Neural progenitor cell (in vitro differentiated cells): ENCODE measurements around the gene HDX. TPM values are rescaled to one million over a fixed set of nuclear protein-coding genes. Genes with fewer than 3 reads are reported as not detected.

Experiments used
- DNase-seq: peaks from one replicate; pipeline ENCODE4 v3.0.0-alpha.2; 2016; ENCODE audit warnings: low spot score
- H2AFZ ChIP-seq: fragments of 200-600 bp; sonication (generic); replicated peaks from 2 replicates; pipeline ENCODE4 v1.6.1; 2016; ENCODE audit warnings: antibody characterized with exemption
- H3F3A ChIP-seq: fragments of 200-600 bp; sonication (generic); 2 replicates; pipeline ENCODE4 v1.6.1; 2016; ENCODE audit warnings: antibody characterized with exemption, low read depth
- H3K27ac ChIP-seq: fragments of 200-600 bp; sonication (generic); 2 replicates; pipeline ENCODE4 v1.5.1; 2016; ENCODE audit warnings: mild to moderate bottlenecking
- H3K27me3 ChIP-seq: fragments of 200-600 bp; sonication (generic); 2 replicates; pipeline ENCODE4 v1.6.1; 2016; ENCODE audit warnings: mild to moderate bottlenecking, moderate library complexity
- H3K36me3 ChIP-seq: fragments of 200-600 bp; sonication (generic); 2 replicates; pipeline ENCODE4 v1.5.1; 2016
- H3K4me1 ChIP-seq: fragments of 200-600 bp; sonication (generic); 2 replicates; pipeline ENCODE4 v1.6.1; 2016; ENCODE audit warnings: mixed run types
- H3K4me2 ChIP-seq: fragments of 200-600 bp; sonication (generic); 2 replicates; pipeline ENCODE4 v1.6.1; 2016
- H3K4me3 ChIP-seq: fragments of 200-600 bp; sonication (generic); 2 replicates; pipeline ENCODE4 v1.5.1; 2016
- H3K79me2 ChIP-seq: fragments of 200-600 bp; sonication (generic); 2 replicates; pipeline ENCODE4 v1.6.1; 2016; ENCODE audit warnings: low read depth
- H3K9ac ChIP-seq: fragments of 200-600 bp; sonication (generic); 2 replicates; pipeline ENCODE4 v1.6.1; 2016
- H3K9me3 ChIP-seq: fragments of 200-600 bp; sonication (generic); 2 replicates; pipeline ENCODE4 v1.5.1; 2016; ENCODE audit warnings: low read depth
- H4K20me1 ChIP-seq: fragments of 200-600 bp; sonication (generic); 2 replicates; pipeline ENCODE4 v1.6.1; 2016; ENCODE audit warnings: low read depth
- H3K27ac Mint-ChIP-seq: 3 replicates; pipeline ENCODE4 v1.8.0; 2021; ENCODE audit warnings: mixed read lengths
- H3K27me3 Mint-ChIP-seq: 2 replicates; pipeline ENCODE4 v1.8.0; 2022; ENCODE audit warnings: low read depth, mild to moderate bottlenecking, inconsistent platforms, moderate library complexity, mixed read lengths; ENCODE audit not compliant: insufficient read depth
- H3K36me3 Mint-ChIP-seq: 3 replicates; pipeline ENCODE4 v1.8.0; 2021; ENCODE audit warnings: mixed read lengths
- H3K4me1 Mint-ChIP-seq: 3 replicates; pipeline ENCODE4 v1.8.0; 2021; ENCODE audit warnings: mixed read lengths
- H3K4me3 Mint-ChIP-seq: 3 replicates; pipeline ENCODE4 v1.8.0; 2021; ENCODE audit warnings: mild to moderate bottlenecking, moderate library complexity, mixed read lengths
- H3K9me3 Mint-ChIP-seq: 3 replicates; pipeline ENCODE4 v1.8.0; 2020; ENCODE audit warnings: mixed read lengths
- CTCF ChIP-seq: fragments of 200-600 bp; sonication (generic); IDR thresholded peaks from 2 replicates; pipeline ENCODE4 v1.5.1; 2017; ENCODE audit warnings: antibody characterized with exemption, mild to moderate bottlenecking
- EZH2 ChIP-seq: fragments of 200-600 bp; sonication (generic); IDR thresholded peaks from 2 replicates; pipeline ENCODE4 v1.6.1; 2017; ENCODE audit warnings: antibody characterized with exemption, mild to moderate bottlenecking, moderate library complexity
- EZH2phosphoT487 ChIP-seq: fragments of 200-600 bp; sonication (generic); IDR thresholded peaks from 2 replicates; pipeline ENCODE4 v1.6.1; 2017; ENCODE audit warnings: antibody characterized with exemption
- total RNA-seq: library from RNA; depleted of rRNA; stranded (reverse); fragments of >200 nt; gene quantifications from 2 replicates; pipeline ENCODE4 v1.2.3, GENCODE V29; 2015; ENCODE audit warnings: low replicate concordance

The HDX gene
- total RNA-seq, 1 donor from 2014 or later: 8.3 TPM

- no peak overlapping the region for H3K4me3 ChIP-seq
- Mint-ChIP-seq H3K27ac (no peak overlapping the region), H3K4me3 (no peak overlapping the region), H3K36me3 (peaks cover 7% of the 10 kb centered on the region), H3K4me1 (no peaks in the 10 kb centered on the region), H3K9me3 (peaks cover 21% of the 10 kb centered on the region), H3K27me3 (no peaks in the 10 kb centered on the region)
- DNase-seq: no peak
- no peak overlapping the region for H2AFZ ChIP-seq
- H3K27ac ChIP-seq: no peak overlapping the region
- H3K27me3 ChIP-seq: no peaks in the 10 kb centered on the region
- no peak overlapping the region for H3K4me2 ChIP-seq
- H3K36me3 ChIP-seq: no peaks in the 10 kb centered on the region
- H3K4me1 ChIP-seq: no peaks in the 10 kb centered on the region
- no peaks in the 10 kb centered on the region for H3F3A ChIP-seq
- TF ChIP-seq CTCF: no peak
- no peak for TF ChIP-seq EZH2phosphoT487
- TF ChIP-seq EZH2: no peak
- no peaks in the 10 kb centered on the region for H3K79me2 ChIP-seq
- no peak overlapping the region for H3K9ac ChIP-seq
- H4K20me1 ChIP-seq: no peaks in the 10 kb centered on the region
- peaks cover 4% of the 10 kb centered on the region for H3K9me3 ChIP-seq
Measured at GRCh38 chrX:84487365-84488353, 14.6 kb downstream of the HDX start.

- peaks cover 3% of the 10 kb centered on the region for H3K9me3 ChIP-seq
- no peaks in the 10 kb centered on the region for H4K20me1 ChIP-seq
- H2AFZ ChIP-seq: no peak overlapping the region
- Mint-ChIP-seq H3K4me3 (no peak overlapping the region), H3K27me3 (no peaks in the 10 kb centered on the region), H3K9me3 (peaks cover 18% of the 10 kb centered on the region), H3K4me1 (peaks cover 2% of the 10 kb centered on the region), H3K27ac (no peak overlapping the region), H3K36me3 (peaks cover 13% of the 10 kb centered on the region)
- no peaks in the 10 kb centered on the region for H3F3A ChIP-seq
- H3K36me3 ChIP-seq: no peaks in the 10 kb centered on the region
- H3K79me2 ChIP-seq: no peaks in the 10 kb centered on the region
- TF ChIP-seq EZH2 (no peak), CTCF (no peak), EZH2phosphoT487 (no peak)
- H3K4me3 ChIP-seq: no peak overlapping the region
- DNase-seq: no peak
- no peak overlapping the region for H3K9ac ChIP-seq
- no peaks in the 10 kb centered on the region for H3K27me3 ChIP-seq
- H3K4me2 ChIP-seq: no peak overlapping the region
- H3K4me1 ChIP-seq: peaks cover 3% of the 10 kb centered on the region
- H3K27ac ChIP-seq: no peak overlapping the region
Measured at GRCh38 chrX:84479086-84479485, 23.2 kb downstream of the HDX start.

DNA sequence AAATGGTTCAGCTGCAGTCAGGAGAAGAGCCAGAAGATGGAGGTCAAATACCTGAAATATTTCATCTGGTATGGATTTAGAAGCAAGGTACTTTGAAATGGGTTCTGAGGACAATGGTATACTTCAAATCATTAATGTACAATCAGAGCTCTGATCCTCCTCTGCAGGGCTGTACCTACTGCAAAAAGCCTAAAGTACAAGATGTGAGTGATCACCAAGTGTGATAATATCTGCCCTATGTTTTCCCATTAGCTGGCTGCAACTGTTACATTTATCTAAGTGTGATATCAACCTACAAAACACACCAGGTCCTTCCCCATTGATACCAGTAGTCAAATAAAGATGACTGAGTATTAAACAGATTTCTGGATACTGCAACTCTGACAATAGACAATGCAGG is 25.1 kb downstream of the HDX start:
- H3K4me1 Mint-ChIP-seq: peaks cover 2% of the 10 kb centered on the region
- Histone ChIP-seq H3K79me2 (no peaks in the 10 kb centered on the region), H3K9ac (no peak overlapping the region), H2AFZ (no peak overlapping the region), H4K20me1 (no peaks in the 10 kb centered on the region), H3K4me1 (peaks cover 3% of the 10 kb centered on the region), H3K27me3 (no peaks in the 10 kb centered on the region), H3K27ac (no peak overlapping the region), H3K4me2 (no peak overlapping the region), H3K4me3 (no peak overlapping the region), H3F3A (no peaks in the 10 kb centered on the region), H3K36me3 (no peaks in the 10 kb centered on the region), H3K9me3 (no peaks in the 10 kb centered on the region)
- H3K9me3 Mint-ChIP-seq: peaks cover 7% of the 10 kb centered on the region
- peaks cover 6% of the 10 kb centered on the region for H3K36me3 Mint-ChIP-seq
- TF ChIP-seq CTCF (no peak), EZH2phosphoT487 (no peak), EZH2 (no peak)
- no peak for DNase-seq
- H3K4me3 Mint-ChIP-seq: no peak overlapping the region
- no peak overlapping the region for H3K27ac Mint-ChIP-seq
- peaks cover 2% of the 10 kb centered on the region for H3K27me3 Mint-ChIP-seq
